IMR-90 (cell line): Measurements from ENCODE around the gene CD101. TPM values are rescaled to one million over a fixed set of nuclear protein-coding genes. Genes with fewer than 3 reads are reported as not detected.

ENCODE experiments used
- ATAC-seq: fragments of 200-7000 bp; cut with Tn5 transposase; 2 replicates; pipeline ENCODE4 v1.9.1; 2020; ENCODE audit warnings: low read depth, mild to moderate bottlenecking, moderate library complexity
- BruUV-seq: library from RNA; stranded (reverse); fragments of 400-500 nt; replicated peaks from 2 replicates; lab custom pipeline; 2021; lab: Mats Ljungman, UMichigan
- CTCF ChIA-PET: fragments of 300-600 bp; formaldehyde crosslinking; extraction: SDS; loops from one replicate; lab custom pipeline; 2021; ENCODE audit warnings: antibody characterized with exemption; lab: Yijun Ruan, JAX
- POLR2A ChIA-PET: fragments of 300-600 bp; sonication (Branson Sonifier 250); formaldehyde crosslinking; loops from one replicate; lab custom pipeline; 2022; ENCODE audit warnings: antibody characterized with exemption; ENCODE audit not compliant: unreplicated experiment; lab: Charles Lee
- DNase-seq: peaks from one replicate; pipeline ENCODE4 v3.0.0; 2013
- H2AFZ ChIP-seq: replicated peaks from 2 replicates; pipeline ENCODE3; 2013; ENCODE audit warnings: low read length, mild to moderate bottlenecking; ENCODE audit not compliant: poor library complexity
- H2AK5ac ChIP-seq: 2 replicates; pipeline ENCODE4 v1.6.1; 2013; ENCODE audit warnings: low read depth, low read length, inconsistent platforms
- H2AK9ac ChIP-seq: replicated peaks from 2 replicates; pipeline ENCODE3; 2013; ENCODE audit warnings: mild to moderate bottlenecking, low read depth, low read length, moderate library complexity; ENCODE audit not compliant: poor library complexity
- H2BK120ac ChIP-seq: 2 replicates; pipeline ENCODE4 v1.6.1; 2013; ENCODE audit warnings: low read depth, low read length, inconsistent platforms
- H2BK15ac ChIP-seq: 3 replicates; pipeline ENCODE4 v1.6.1; 2013; ENCODE audit warnings: low read depth, low read length, inconsistent platforms
- H2BK20ac ChIP-seq: 2 replicates; pipeline ENCODE4 v1.6.1; 2013; ENCODE audit warnings: low read depth, mild to moderate bottlenecking, inconsistent platforms, low read length, moderate library complexity
- H2BK5ac ChIP-seq: 2 replicates; pipeline ENCODE4 v1.6.1; 2013; ENCODE audit warnings: mild to moderate bottlenecking, low read depth, low read length, inconsistent platforms; ENCODE audit not compliant: poor library complexity, severe bottlenecking
- H3K14ac ChIP-seq: replicated peaks from 2 replicates; pipeline ENCODE4 v1.6.1; 2013; ENCODE audit warnings: low read depth, low read length, inconsistent platforms
- H3K18ac ChIP-seq: 2 replicates; pipeline ENCODE4 v1.6.1; 2013; ENCODE audit warnings: low read depth, low read length, control low read depth
- H3K23ac ChIP-seq: 2 replicates; pipeline ENCODE4 v1.6.1; 2013; ENCODE audit warnings: low read depth, low read length, inconsistent platforms
- H3K27ac ChIP-seq: 2 replicates; pipeline ENCODE4 v1.5.1; 2013; ENCODE audit warnings: mild to moderate bottlenecking, control low read depth, low read length; ENCODE audit not compliant: insufficient read depth
- H3K27me3 ChIP-seq: 2 replicates; pipeline ENCODE4 v1.6.1; 2013; ENCODE audit warnings: low read length; ENCODE audit not compliant: control insufficient read depth, insufficient read depth
- H3K36me3 ChIP-seq: 2 replicates; pipeline ENCODE4 v1.6.1; 2013; ENCODE audit warnings: low read length, mixed read lengths; ENCODE audit not compliant: control insufficient read depth, insufficient read depth
- H3K4ac ChIP-seq: 2 replicates; pipeline ENCODE4 v1.6.1; 2013; ENCODE audit warnings: low read depth, low read length, inconsistent platforms
- H3K4me1 ChIP-seq: 2 replicates; pipeline ENCODE4 v1.6.1; 2013; ENCODE audit warnings: low read length, mixed read lengths; ENCODE audit not compliant: control insufficient read depth, insufficient read depth
- H3K4me2 ChIP-seq: 2 replicates; pipeline ENCODE4 v1.6.1; 2013; ENCODE audit warnings: low read depth, mild to moderate bottlenecking, control low read depth, low read length, moderate library complexity
- H3K4me3 ChIP-seq: 2 replicates; pipeline ENCODE4 v1.5.1; 2013; ENCODE audit warnings: low read depth, mild to moderate bottlenecking, control low read depth, low read length, moderate library complexity; ENCODE audit not compliant: insufficient read depth
- H3K56ac ChIP-seq: 2 replicates; pipeline ENCODE4 v1.6.1; 2013; ENCODE audit warnings: low read length, inconsistent platforms; ENCODE audit not compliant: insufficient read depth; ENCODE audit errors: extremely low read depth
- H3K79me1 ChIP-seq, 2 experiments: 2 replicates each; pipeline ENCODE4 v1.6.1; 2013; ENCODE audit warnings: low read length in 2 of 2, inconsistent platforms in 1 of 2, low read depth in 1 of 2
- H3K9ac ChIP-seq: 2 replicates; pipeline ENCODE4 v1.6.1; 2013; ENCODE audit warnings: low read depth, low read length, control low read depth
- H3K9me1 ChIP-seq: 2 replicates; pipeline ENCODE4 v1.6.1; 2013; ENCODE audit warnings: low read length, inconsistent platforms; ENCODE audit not compliant: insufficient read depth
- H3K9me3 ChIP-seq: 2 replicates; pipeline ENCODE4 v1.6.1; 2013; ENCODE audit warnings: low read length; ENCODE audit not compliant: control insufficient read depth, insufficient read depth
- H4K20me1 ChIP-seq: 2 replicates; pipeline ENCODE4 v1.6.1; 2013; ENCODE audit warnings: low read length, inconsistent platforms; ENCODE audit not compliant: insufficient read depth
- H4K5ac ChIP-seq: 2 replicates; pipeline ENCODE4 v1.6.1; 2013; ENCODE audit warnings: mild to moderate bottlenecking, low read depth, low read length, control low read depth
- H4K8ac ChIP-seq, 2 experiments: 2 replicates each; pipeline ENCODE4 v1.6.1; 2013; ENCODE audit warnings: low read depth in 2 of 2, low read length in 2 of 2, control low read depth in 1 of 2, inconsistent platforms in 1 of 2
- H4K91ac ChIP-seq: 2 replicates; pipeline ENCODE4 v1.6.1; 2013; ENCODE audit warnings: low read depth, low read length, inconsistent platforms; ENCODE audit not compliant: insufficient read depth
- BHLHE40 ChIP-seq: fragments of 150-350 bp; IDR thresholded peaks from 2 replicates; pipeline ENCODE4 v1.6.1; 2016; ENCODE audit warnings: mild to moderate bottlenecking, low read depth, low read length
- CEBPB ChIP-seq: IDR thresholded peaks from 2 replicates; pipeline ENCODE4 v1.6.1; 2012; ENCODE audit warnings: low read depth, low read length, improper control_type of control experiment
- CHD1 ChIP-seq: IDR thresholded peaks from 2 replicates; pipeline ENCODE4 v1.6.1; 2012; ENCODE audit warnings: low read depth, low read length, improper control_type of control experiment
- ELK1 ChIP-seq: fragments of 150-350 bp; IDR thresholded peaks from 2 replicates; pipeline ENCODE4 v1.6.1; 2016; ENCODE audit warnings: low read depth, mild to moderate bottlenecking, low read length, moderate library complexity, borderline replicate concordance
- FOS ChIP-seq: fragments of 150-350 bp; IDR thresholded peaks from 2 replicates; pipeline ENCODE4 v1.6.1; 2016; ENCODE audit warnings: low read depth, low read length
- MAFK ChIP-seq: IDR thresholded peaks from 2 replicates; pipeline ENCODE4 v1.6.1; 2012; ENCODE audit warnings: low read depth, low read length, improper control_type of control experiment
- MAZ ChIP-seq: IDR thresholded peaks from 2 replicates; pipeline ENCODE4 v1.6.1; 2012; ENCODE audit warnings: low read depth, mild to moderate bottlenecking, low read length, improper control_type of control experiment, moderate library complexity, borderline replicate concordance
- MXI1 ChIP-seq: IDR thresholded peaks from 2 replicates; pipeline ENCODE4 v1.6.1; 2012; ENCODE audit warnings: low read depth, mild to moderate bottlenecking, low read length, moderate library complexity, borderline replicate concordance
- NFE2L2 ChIP-seq: fragments of 150-350 bp; IDR thresholded peaks from 2 replicates; pipeline ENCODE4 v1.6.1; 2016; ENCODE audit warnings: low read depth, mild to moderate bottlenecking, low read length
- POLR2A ChIP-seq: IDR thresholded peaks from 2 replicates; pipeline ENCODE4 v1.6.1; 2012; ENCODE audit warnings: mild to moderate bottlenecking, low read depth, low read length
- RAD21 ChIP-seq: IDR thresholded peaks from 2 replicates; pipeline ENCODE4 v1.6.1; 2012; ENCODE audit warnings: low read length, improper control_type of control experiment
- RCOR1 ChIP-seq: IDR thresholded peaks from 2 replicates; pipeline ENCODE4 v1.6.1; 2012; ENCODE audit warnings: mild to moderate bottlenecking, low read length, improper control_type of control experiment; ENCODE audit not compliant: insufficient replicate concordance
- RFX5 ChIP-seq: IDR thresholded peaks from 2 replicates; pipeline ENCODE4 v1.8.0; 2012; ENCODE audit warnings: low read depth, mild to moderate bottlenecking, low read length, moderate library complexity
- SMC3 ChIP-seq: fragments of 150-350 bp; IDR thresholded peaks from 2 replicates; pipeline ENCODE4 v1.6.1; 2016; ENCODE audit warnings: low read depth, mild to moderate bottlenecking, antibody characterized with exemption, low read length, moderate library complexity
- USF2 ChIP-seq: fragments of 150-350 bp; IDR thresholded peaks from 2 replicates; pipeline ENCODE4 v1.6.1; 2017; ENCODE audit warnings: mild to moderate bottlenecking, antibody characterized with exemption, low read length, low read depth
- WGBS, 2 experiments: methylation state at CpG; one replicate each; pipeline versions ENCODE4 v1.1.5 to v1.1.7; 2013; ENCODE audit warnings: missing lambda C conversion rate in 2 of 2; ENCODE audit not compliant: insufficient read length in 1 of 2; ENCODE audit errors: extremely low coverage in 2 of 2; 5-methylcytosine and 5-hydroxymethylcytosine counted together
- dilution Hi-C: fragments of 300-500 bp; cut with HindIII; formaldehyde crosslinking; loops from one replicate; pipeline ENCODE4 v1.14.3; 2018; ENCODE audit warnings: low sequenced_read_pairs; ENCODE audit not compliant: unreplicated experiment
- in situ Hi-C: fragments of 300-500 bp; cut with MboI; formaldehyde crosslinking; loops from 3 replicates; pipeline ENCODE4 v1.14.3; 2019; ENCODE audit warnings: low sequenced_read_pairs, inconsistent platforms, mixed read lengths
- intact Hi-C: fragments of 100-400 bp; cut with micrococcal nuclease; formaldehyde crosslinking; loops from 2 replicates; pipeline ENCODE4 v1.10.0; 2022
- polyA plus RNA-seq, 3 experiments: library from polyadenylated mRNA; depleted of rRNA; stranded (reverse); fragments of >200 nt; gene quantifications; 2 replicates each; pipeline ENCODE4 v1.2.3, GENCODE V29; 2012; ENCODE audit warnings: low replicate concordance in 1 of 3
- total RNA-seq: library from RNA; depleted of rRNA; stranded (reverse); fragments of >200 nt; gene quantifications from 2 replicates; pipeline ENCODE4 v1.2.3, GENCODE V29; 2012
- TF ChIP-seq, protein P1 (sequence below): conservative IDR thresholded peaks from 2 replicates; pipeline ENCODE4 v1.5.1; 2012; ENCODE audit warnings: mild to moderate bottlenecking, low read depth, low read length, improper control_type of control experiment

The CD101 gene
- total and polyA plus RNA-seq, 2 of the 4 experiments (the other 2 are of a cell fraction), result not detected

GRCh38 chr1:116971965-116972673 is 29.4 kb upstream of the CD101 start:
- POLR2A ChIA-PET, result no interaction called here
- Histone ChIP-seq H3K4me1 (no peaks in the 10 kb centered on the region), H2AK5ac (no peak overlapping the region), H3K18ac (no peak overlapping the region), H2AFZ (no peak overlapping the region), H3K9me3 (no peaks in the 10 kb centered on the region), H3K4me2 (no peak overlapping the region), H2BK120ac (no peak overlapping the region), H4K91ac (no peak overlapping the region), H3K4ac (no peak overlapping the region), H2BK20ac (no peak overlapping the region), H2BK5ac (no peak overlapping the region), H4K8ac (no peak overlapping the region), H3K27me3 (no peaks in the 10 kb centered on the region), H3K79me1 (no peaks in the 10 kb centered on the region), H3K9ac (no peak overlapping the region), H2AK9ac (no peak overlapping the region), H3K56ac (no peak overlapping the region), H3K14ac (no peak overlapping the region), H4K20me1 (no peaks in the 10 kb centered on the region), H3K36me3 (no peaks in the 10 kb centered on the region), H3K23ac (no peak overlapping the region), H3K27ac (no peak overlapping the region), H4K5ac (no peak overlapping the region), H3K4me3 (no peak overlapping the region), H3K9me1 (no peaks in the 10 kb centered on the region), H2BK15ac (no peak overlapping the region)
- BruUV-seq, result no TSS peak
- intact Hi-C loops (no loop called here), dilution Hi-C loops (no loop called here), in situ Hi-C loops (no loop called here)
- DNase-seq (no peak), ATAC-seq (no peak)
- TF ChIP-seq, protein P1, sequence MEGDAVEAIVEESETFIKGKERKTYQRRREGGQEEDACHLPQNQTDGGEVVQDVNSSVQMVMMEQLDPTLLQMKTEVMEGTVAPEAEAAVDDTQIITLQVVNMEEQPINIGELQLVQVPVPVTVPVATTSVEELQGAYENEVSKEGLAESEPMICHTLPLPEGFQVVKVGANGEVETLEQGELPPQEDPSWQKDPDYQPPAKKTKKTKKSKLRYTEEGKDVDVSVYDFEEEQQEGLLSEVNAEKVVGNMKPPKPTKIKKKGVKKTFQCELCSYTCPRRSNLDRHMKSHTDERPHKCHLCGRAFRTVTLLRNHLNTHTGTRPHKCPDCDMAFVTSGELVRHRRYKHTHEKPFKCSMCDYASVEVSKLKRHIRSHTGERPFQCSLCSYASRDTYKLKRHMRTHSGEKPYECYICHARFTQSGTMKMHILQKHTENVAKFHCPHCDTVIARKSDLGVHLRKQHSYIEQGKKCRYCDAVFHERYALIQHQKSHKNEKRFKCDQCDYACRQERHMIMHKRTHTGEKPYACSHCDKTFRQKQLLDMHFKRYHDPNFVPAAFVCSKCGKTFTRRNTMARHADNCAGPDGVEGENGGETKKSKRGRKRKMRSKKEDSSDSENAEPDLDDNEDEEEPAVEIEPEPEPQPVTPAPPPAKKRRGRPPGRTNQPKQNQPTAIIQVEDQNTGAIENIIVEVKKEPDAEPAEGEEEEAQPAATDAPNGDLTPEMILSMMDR, result no peak
- TF ChIP-seq FOS, result no peak
- no peak for TF ChIP-seq USF2
- TF ChIP-seq RFX5, result no peak
- no peak for TF ChIP-seq MAZ
- TF ChIP-seq NFE2L2, result no peak
- TF ChIP-seq CEBPB, result no peak
- no peak for TF ChIP-seq SMC3
- TF ChIP-seq RCOR1, result no peak
- TF ChIP-seq BHLHE40, result no peak
- no peak for TF ChIP-seq MAFK
- TF ChIP-seq RAD21, result no peak
- no peak for TF ChIP-seq MXI1
- no peak for TF ChIP-seq POLR2A
- TF ChIP-seq ELK1, result no peak
- no peak for TF ChIP-seq CHD1
- WGBS, 2 experiments, result no CpG with 5 or more reads among the region's 6 CpGs
- CTCF ChIA-PET, result no interaction called here
